GM12891 (cell line): ENCODE measurements around the gene ARHGAP19.

ENCODE experiments used
- POLR2A ChIP-seq: IDR thresholded peaks from 2 replicates; pipeline ENCODE4 v1.6.1; 2011; ENCODE audit warnings: low read depth, low read length, control low read depth
- TAF1 ChIP-seq: IDR thresholded peaks from 2 replicates; pipeline ENCODE4 v1.6.1; 2011; ENCODE audit warnings: low read depth, low read length, control low read depth

DNA sequence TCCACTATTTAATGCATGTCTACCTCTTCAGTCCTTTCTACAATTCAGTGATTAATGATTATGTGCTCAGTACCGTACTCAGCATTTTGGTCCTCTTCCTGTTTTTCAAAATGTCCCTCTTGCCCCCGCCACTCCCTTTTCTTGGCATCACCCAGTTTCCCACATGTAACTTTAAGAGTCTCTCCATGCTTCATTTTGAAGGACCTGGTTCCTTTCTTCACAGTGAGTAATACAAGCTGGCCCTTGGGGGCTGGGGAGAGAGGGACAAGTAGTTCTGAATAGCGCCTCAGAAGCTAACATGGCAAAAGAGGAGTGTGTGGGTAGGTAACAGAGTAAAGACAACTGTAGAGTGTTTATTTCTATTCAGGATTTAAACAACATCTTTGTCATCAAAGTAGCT is 72.1 kb downstream of the ARHGAP19 start:
- TF ChIP-seq TAF1, result no peak
- TF ChIP-seq POLR2A, result no peak
